Measurements from ENCODE around the gene BRI3BP.

GRCh38 chr12:124995200-124995961, 1.9 kb downstream of the BRI3BP start:
- no peak for TF ChIP-seq CTCF (IDR thresholded peaks at IDR 0.05)
- no peak for TF ChIP-seq POLR2A (IDR thresholded peaks at IDR 0.05)

Measured in prostate gland (tissue), 2 donors.